GM12878 (cell line): ENCODE results near the gene MCM6. TPM values are rescaled to one million over a fixed set of nuclear protein-coding genes. Genes with fewer than 3 reads are reported as not detected.

Experiments
- BCL3 ChIP-seq: IDR thresholded peaks from 2 replicates; pipeline ENCODE4 v1.6.1; 2011; ENCODE audit warnings: borderline replicate concordance, low read depth, mild to moderate bottlenecking, moderate library complexity, low read length; ENCODE audit not compliant: insufficient read depth, poor library complexity, severe bottlenecking
- BMI1 ChIP-seq: fragments of 450-650 bp; IDR thresholded peaks from 2 replicates; pipeline ENCODE4 v1.6.1; 2016; ENCODE audit warnings: mild to moderate bottlenecking, moderate library complexity, borderline replicate concordance
- CEBPB ChIP-seq, 2 experiments: fragments of 150-350 bp in 1 of 2; IDR thresholded peaks; 2 replicates each; pipeline ENCODE4 v1.6.1; 2012 to 2014; ENCODE audit warnings: low read depth in 2 of 2, low read length in 2 of 2, borderline replicate concordance in 1 of 2, inconsistent platforms in 1 of 2
- ESRRA ChIP-seq: IDR thresholded peaks from 2 replicates; pipeline ENCODE4 v1.6.1; 2012; ENCODE audit warnings: mild to moderate bottlenecking, low read length, improper control_type of control experiment
- ETV6 ChIP-seq, 2 experiments: fragments of 450-650 bp in 1 of 2; IDR thresholded peaks in 1 of 2; conservative IDR thresholded peaks in 1 of 2; 2 replicates each; pipeline ENCODE4 v1.6.1; 2014; ENCODE audit warnings: antibody characterized with exemption in 1 of 2, borderline replicate concordance in 1 of 2, low read depth in 1 of 2, mild to moderate bottlenecking in 1 of 2, moderate library complexity in 1 of 2
- FOXM1 ChIP-seq: IDR thresholded peaks from 2 replicates; pipeline ENCODE4 v1.6.1; 2012; ENCODE audit warnings: low read depth, mild to moderate bottlenecking, inconsistent platforms, low read length, moderate library complexity
- GABPA ChIP-seq: IDR thresholded peaks from 2 replicates; pipeline ENCODE4 v1.6.1; 2014; ENCODE audit warnings: antibody characterized with exemption, low read depth, mild to moderate bottlenecking, inconsistent platforms
- HDAC2 ChIP-seq: fragments of 200-600 bp; sonication (generic); IDR thresholded peaks from 2 replicates; pipeline ENCODE4 v1.6.1; 2017
- IKZF1 ChIP-seq: fragments of 450-650 bp; conservative IDR thresholded peaks from 2 replicates; pipeline ENCODE4 v1.6.1; 2017; ENCODE audit warnings: antibody characterized with exemption, mild to moderate bottlenecking
- IKZF2 ChIP-seq, 2 experiments: fragments of 450-650 bp; IDR thresholded peaks; 2 replicates each; pipeline ENCODE4 v1.6.1; 2017; ENCODE audit warnings: mild to moderate bottlenecking in 2 of 2, moderate library complexity in 2 of 2
- MTA3 ChIP-seq: IDR thresholded peaks from 2 replicates; pipeline ENCODE4 v1.6.1; 2012; ENCODE audit warnings: low read length, inconsistent platforms, borderline replicate concordance
- NFIC ChIP-seq: IDR thresholded peaks from 2 replicates; pipeline ENCODE4 v1.6.1; 2012; ENCODE audit warnings: low read depth, mild to moderate bottlenecking, inconsistent platforms, low read length, moderate library complexity
- NFXL1 ChIP-seq: fragments of 450-650 bp; IDR thresholded peaks from 2 replicates; pipeline ENCODE4 v1.6.1; 2017; ENCODE audit warnings: antibody characterized with exemption, mild to moderate bottlenecking, borderline replicate concordance
- NFYB ChIP-seq: IDR thresholded peaks from 2 replicates; pipeline ENCODE4 v1.6.1; 2011; ENCODE audit warnings: low read depth, mild to moderate bottlenecking, low read length, improper control_type of control experiment, moderate library complexity; ENCODE audit not compliant: insufficient read depth
- RCOR1 ChIP-seq: conservative IDR thresholded peaks from 2 replicates; pipeline ENCODE4 v1.6.1; 2012; ENCODE audit warnings: low read depth, low read length, improper control_type of control experiment
- RUNX3 ChIP-seq: IDR thresholded peaks from 2 replicates; pipeline ENCODE4 v1.6.1; 2012; ENCODE audit warnings: low read length, inconsistent platforms
- SIX5 ChIP-seq: IDR thresholded peaks from 2 replicates; pipeline ENCODE4 v1.6.1; 2011; ENCODE audit warnings: mild to moderate bottlenecking, low read depth, low read length, moderate library complexity; ENCODE audit not compliant: severe bottlenecking
- SMAD1 ChIP-seq: fragments of 450-650 bp; IDR thresholded peaks from 2 replicates; pipeline ENCODE4 v1.6.1; 2018; ENCODE audit warnings: mild to moderate bottlenecking, low read depth; ENCODE audit not compliant: partially characterized antibody
- SMC3 ChIP-seq: IDR thresholded peaks from 2 replicates; pipeline ENCODE4 v1.6.1; 2011; ENCODE audit warnings: low read length, improper control_type of control experiment, borderline replicate concordance
- SP1 ChIP-seq: IDR thresholded peaks from one replicate; pipeline ENCODE4 v1.6.1; 2011; ENCODE audit warnings: low read depth, low read length
- STAT1 ChIP-seq: fragments of 450-650 bp; conservative IDR thresholded peaks from 2 replicates; pipeline ENCODE4 v1.6.1; 2014; ENCODE audit warnings: antibody characterized with exemption, mild to moderate bottlenecking
- TAF1 ChIP-seq: IDR thresholded peaks from 2 replicates; pipeline ENCODE4 v1.6.1; 2011; ENCODE audit warnings: mild to moderate bottlenecking, low read depth, low read length, borderline replicate concordance
- YY1 ChIP-seq: IDR thresholded peaks from 2 replicates; pipeline ENCODE4 v1.6.1; 2011; ENCODE audit warnings: low read depth, mild to moderate bottlenecking, low read length
- ZBTB33 ChIP-seq: fragments of 450-650 bp; IDR thresholded peaks from 2 replicates; pipeline ENCODE4 v1.6.1; 2017; ENCODE audit warnings: mild to moderate bottlenecking
- ZNF217 ChIP-seq: fragments of 450-650 bp; IDR thresholded peaks from 2 replicates; pipeline ENCODE4 v1.6.1; 2017; ENCODE audit warnings: antibody characterized with exemption, mild to moderate bottlenecking
- ZSCAN29 ChIP-seq: fragments of 450-650 bp; IDR thresholded peaks from 2 replicates; pipeline ENCODE4 v1.6.1; 2017; ENCODE audit warnings: mild to moderate bottlenecking, moderate library complexity
- polyA plus RNA-seq, 11 experiments: library from polyadenylated mRNA; depleted of rRNA in 4 of 11; unstranded in 6 of 11; stranded (reverse) in 5 of 11; fragments of >200 nt; fragmentation: Nextera tagmentation in 4 of 11; fragmentation: Illumina TruSeq in 1 of 11; extraction: Ambion mirVana in 4 of 11; extraction: Trizol in 1 of 11; gene quantifications; 1 replicate in 1 of 11; 2 replicates in 10 of 11; pipeline versions ENCODE4 v1.2.1 to v1.2.3, GENCODE V29; 2011 to 2016; ENCODE audit warnings: inconsistent platforms in 2 of 11, missing spikeins in 2 of 11, low read depth in 1 of 11
- total RNA-seq, 4 experiments: library from RNA; depleted of rRNA in 3 of 4; stranded (reverse); fragments of >200 nt in 3 of 4; fragmentation: Illumina TruSeq in 1 of 4; extraction: Trizol in 1 of 4; gene quantifications; 2 replicates each; pipeline versions ENCODE4 v1.2.1 to v1.2.3, GENCODE V29; 2013 to 2021
- TF ChIP-seq, protein P1 (sequence below): fragments of 450-650 bp; IDR thresholded peaks from 2 replicates; pipeline ENCODE4 v1.6.1; 2018; ENCODE audit warnings: mild to moderate bottlenecking, low read depth, moderate library complexity; ENCODE audit not compliant: partially characterized antibody

Gene MCM6
- total and polyA plus RNA-seq, 10 of the 15 experiments (the other 5 are each of a cell fraction or from before 2014, with no cell fraction given): 37.4 to 118 (median 82.2) TPM

- TF ChIP-seq MTA3 (no peak; the same call in 1 of the 2 replicates), RUNX3 (peak; percentile 98), SMAD1 (no peak), CEBPB (IDR thresholded peaks at IDR 0.05; ENCODE audit: borderline replicate concordance in 1 of 2, low read depth in 2 of 2, low read length in 2 of 2) (no peak), NFIC (peak; percentile 87), NFXL1 (no peak), ZNF217 (no peak), SMC3 (no peak), GABPA (peak; percentile 70), HDAC2 (no peak), SP1 (peak; percentile 73), ETV6 (conservative IDR thresholded peaks at IDR 0.05 in 1 of 2, IDR thresholded peaks at IDR 0.05 in 1 of 2; ENCODE audit: borderline replicate concordance in 1 of 2, low read depth in 1 of 2) (peak in 1 of 2 experiments; percentile 62; a peak in 2 of 4 replicates), BMI1 (no peak), IKZF2 (IDR thresholded peaks at IDR 0.05) (peak; percentile 42 to 46; a peak in 3 of 4 replicates), YY1 (no peak), NFYB (no peak), SIX5 (no peak), TAF1 (peak; percentile 61; the same call in 1 of the 2 replicates), ZBTB33 (no peak), FOXM1 (peak; percentile 86), RCOR1 (no peak), ZSCAN29 (no peak), BCL3 (peak; percentile 41), IKZF1 (peak; percentile 56), STAT1 (no peak), ESRRA (no peak)
- TF ChIP-seq, protein P1, sequence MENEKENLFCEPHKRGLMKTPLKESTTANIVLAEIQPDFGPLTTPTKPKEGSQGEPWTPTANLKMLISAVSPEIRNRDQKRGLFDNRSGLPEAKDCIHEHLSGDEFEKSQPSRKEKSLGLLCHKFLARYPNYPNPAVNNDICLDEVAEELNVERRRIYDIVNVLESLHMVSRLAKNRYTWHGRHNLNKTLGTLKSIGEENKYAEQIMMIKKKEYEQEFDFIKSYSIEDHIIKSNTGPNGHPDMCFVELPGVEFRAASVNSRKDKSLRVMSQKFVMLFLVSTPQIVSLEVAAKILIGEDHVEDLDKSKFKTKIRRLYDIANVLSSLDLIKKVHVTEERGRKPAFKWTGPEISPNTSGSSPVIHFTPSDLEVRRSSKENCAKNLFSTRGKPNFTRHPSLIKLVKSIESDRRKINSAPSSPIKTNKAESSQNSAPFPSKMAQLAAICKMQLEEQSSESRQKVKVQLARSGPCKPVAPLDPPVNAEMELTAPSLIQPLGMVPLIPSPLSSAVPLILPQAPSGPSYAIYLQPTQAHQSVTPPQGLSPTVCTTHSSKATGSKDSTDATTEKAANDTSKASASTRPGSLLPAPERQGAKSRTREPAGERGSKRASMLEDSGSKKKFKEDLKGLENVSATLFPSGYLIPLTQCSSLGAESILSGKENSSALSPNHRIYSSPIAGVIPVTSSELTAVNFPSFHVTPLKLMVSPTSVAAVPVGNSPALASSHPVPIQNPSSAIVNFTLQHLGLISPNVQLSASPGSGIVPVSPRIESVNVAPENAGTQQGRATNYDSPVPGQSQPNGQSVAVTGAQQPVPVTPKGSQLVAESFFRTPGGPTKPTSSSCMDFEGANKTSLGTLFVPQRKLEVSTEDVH: no peak
These were observed 56.1 kb downstream of the MCM6 start (continued) for GRCh38 chr2:135820003-135820618.
